ENCODE results near the gene GALNT6.
"Not testable (repeated sequence)": the region's sequence is repeated elsewhere in the genome, so short reads cannot be mapped to it uniquely, and the experiment has no call there.

GALNT6 gene

DNA sequence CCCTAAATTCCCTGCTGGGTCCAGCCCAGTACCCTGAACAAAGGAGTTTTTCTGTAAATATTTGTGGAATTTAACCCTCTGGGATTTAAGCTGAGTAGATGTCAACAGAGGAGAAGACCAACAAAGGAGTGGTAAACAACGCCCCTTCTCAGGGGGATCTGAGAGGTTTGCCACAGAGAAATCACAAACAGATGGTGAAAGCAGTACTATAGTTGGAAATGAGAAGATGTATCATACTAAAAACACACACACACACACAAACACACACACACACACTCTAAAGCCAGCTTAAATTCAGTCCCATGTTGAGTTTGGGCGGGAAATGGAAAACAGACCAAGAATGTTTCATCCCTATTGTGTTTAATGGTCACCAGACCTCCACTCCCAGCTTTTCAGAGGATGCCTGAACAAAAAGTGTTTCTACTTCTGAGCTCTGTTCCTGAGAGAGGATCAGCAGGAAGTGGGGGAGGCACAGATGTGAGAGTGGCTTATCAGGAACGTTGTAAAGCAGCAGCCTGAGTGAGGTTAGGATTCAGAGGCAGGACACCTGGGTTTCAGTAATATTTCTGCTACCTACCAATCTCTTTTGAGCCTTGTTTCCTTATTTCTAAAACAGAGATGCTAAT lies 70.4 kb downstream of the GALNT6 start:
- in situ Hi-C loops (cut with MboI; ENCODE audit: low pct_unique_long_range_greater_than_20kb, low sequenced_read_pairs, unreplicated experiment), result no loop called here
- TF ChIP-seq CTCF (IDR thresholded peaks at IDR 0.05; ENCODE audit: extremely low read depth, insufficient read depth, missing control alignments), result no peak
- no peak for DNase-seq (ENCODE audit: low spot score)

DNA sequence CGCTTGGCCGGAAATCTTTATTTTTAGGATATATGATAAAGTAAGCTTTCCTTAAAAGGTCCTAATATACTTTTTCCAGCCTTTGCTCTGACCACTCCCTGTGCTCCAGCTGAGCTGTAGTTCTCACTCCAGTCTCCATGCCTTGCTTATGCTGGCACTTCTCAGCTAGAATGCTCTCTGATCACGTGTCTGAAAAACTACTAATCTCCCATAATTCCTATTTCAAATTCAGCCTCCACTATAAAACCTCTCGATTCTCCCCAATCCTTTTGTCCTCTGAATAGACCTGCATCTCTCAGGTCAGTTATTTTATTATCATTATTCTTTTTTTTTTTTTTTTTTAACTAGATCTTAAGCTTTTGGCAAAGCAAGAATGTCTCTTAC lies 70.9 kb downstream of the GALNT6 start:
- DNase-seq (ENCODE audit: low spot score), result no peak
- no peak for TF ChIP-seq CTCF (IDR thresholded peaks at IDR 0.05; ENCODE audit: extremely low read depth, insufficient read depth, missing control alignments)
- in situ Hi-C loops (cut with MboI; ENCODE audit: low pct_unique_long_range_greater_than_20kb, low sequenced_read_pairs, unreplicated experiment), result no loop called here

DNA sequence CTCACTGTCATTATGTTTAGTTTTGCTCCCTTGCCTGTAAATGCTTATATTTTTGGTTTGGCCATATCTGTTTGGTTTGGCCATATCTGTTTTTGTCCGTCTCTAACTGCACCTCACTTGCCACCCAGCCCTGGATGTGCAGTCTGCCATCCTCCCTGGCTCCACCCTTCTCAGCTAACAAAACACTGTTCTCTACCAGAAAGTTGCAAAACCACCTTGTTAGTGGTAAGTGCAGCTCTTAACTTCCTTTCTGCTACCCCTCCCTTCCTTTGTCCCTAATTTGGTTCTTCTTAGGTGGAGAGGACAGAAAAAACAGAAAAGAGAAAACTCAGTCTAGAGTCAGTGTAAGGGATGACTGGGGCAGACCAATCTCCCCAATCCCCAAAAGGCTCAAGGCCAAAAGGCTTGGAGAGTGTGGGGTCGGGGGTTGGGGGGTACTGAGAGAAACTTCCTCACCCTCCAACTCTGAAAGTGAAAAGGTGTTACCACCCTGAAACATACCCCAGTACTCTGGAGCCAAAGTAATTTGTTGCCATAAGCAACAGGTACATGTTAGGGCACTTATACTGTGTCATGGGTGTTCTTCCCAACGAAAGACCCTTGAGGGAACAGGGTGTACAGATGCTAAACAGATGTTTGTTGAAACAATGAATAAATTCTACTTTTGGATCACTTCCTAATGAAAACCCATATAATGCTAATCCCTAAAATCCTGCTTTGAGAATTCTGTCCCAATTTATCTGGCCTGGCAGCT lies 72.2 kb downstream of the GALNT6 start:
- TF ChIP-seq CTCF (IDR thresholded peaks at IDR 0.05; ENCODE audit: extremely low read depth, insufficient read depth, missing control alignments), result no peak
- peak; percentile 57 for DNase-seq (ENCODE audit: low spot score)
- in situ Hi-C loops (cut with MboI; ENCODE audit: low pct_unique_long_range_greater_than_20kb, low sequenced_read_pairs, unreplicated experiment), result no loop called here

- DNase-seq (ENCODE audit: low spot score); in situ Hi-C loops (cut with MboI; ENCODE audit: low pct_unique_long_range_greater_than_20kb, low sequenced_read_pairs, unreplicated experiment): not testable (repeated sequence)
Measured at GRCh38 chr12:51318057-51318806, 73.0 kb downstream of the GALNT6 start.

- in situ Hi-C loops (cut with MboI; ENCODE audit: low pct_unique_long_range_greater_than_20kb, low sequenced_read_pairs, unreplicated experiment), result no loop called here
- no peak for DNase-seq (ENCODE audit: low spot score)
- no peak for TF ChIP-seq CTCF (IDR thresholded peaks at IDR 0.05; ENCODE audit: extremely low read depth, insufficient read depth, missing control alignments)
Measured at GRCh38 chr12:51311389-51311788, 79.8 kb downstream of the GALNT6 start.

DNA sequence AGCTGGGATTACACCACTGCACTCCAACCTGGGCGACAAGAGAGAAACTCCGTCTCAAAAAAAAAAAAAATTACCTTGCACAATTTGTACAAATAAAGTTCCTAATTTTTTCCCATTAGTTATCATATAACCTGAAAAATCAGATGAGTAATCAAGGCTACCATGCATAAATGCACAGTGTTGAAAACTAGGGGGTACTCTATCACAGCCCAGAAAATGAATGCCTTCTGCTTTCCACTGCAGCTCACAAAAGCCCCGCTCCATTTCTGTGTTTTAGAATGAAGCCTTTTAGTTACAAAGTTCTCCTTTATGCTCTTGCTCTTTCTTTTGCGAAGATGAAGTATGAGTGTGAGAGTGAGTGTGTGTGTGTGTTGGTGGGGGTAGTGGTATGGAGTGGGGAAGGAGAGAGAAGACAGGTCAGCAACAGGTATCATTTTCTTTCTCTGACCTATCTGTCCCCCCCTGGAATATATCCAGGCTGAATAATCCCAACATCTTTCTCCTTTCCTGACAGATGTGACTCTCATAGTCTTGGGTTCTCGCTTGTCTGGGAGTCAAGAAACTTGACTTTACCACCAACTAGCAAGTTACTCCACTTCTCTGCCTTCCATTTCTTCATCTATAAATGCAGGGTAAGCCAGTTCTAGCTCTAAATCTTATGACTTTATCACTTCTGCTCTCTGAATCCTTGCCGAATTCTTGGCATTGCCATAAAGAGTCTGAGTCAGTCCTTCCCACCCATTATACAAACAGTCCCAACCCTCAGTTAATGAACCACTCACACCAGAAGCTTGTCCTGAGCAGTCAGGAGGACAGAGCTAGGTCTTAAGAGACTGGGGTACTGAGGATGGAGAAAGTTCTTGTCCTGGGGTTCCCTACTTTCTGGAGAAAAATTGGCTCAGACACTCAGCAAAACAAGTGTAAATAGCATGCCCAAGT lies 83.3 kb downstream of the GALNT6 start:
- in situ Hi-C loops (cut with MboI; ENCODE audit: low pct_unique_long_range_greater_than_20kb, low sequenced_read_pairs, unreplicated experiment), result no loop called here
- TF ChIP-seq CTCF (IDR thresholded peaks at IDR 0.05; ENCODE audit: extremely low read depth, insufficient read depth, missing control alignments), result no peak
- DNase-seq (ENCODE audit: low spot score), result no peak
